ENCODE measurements around the gene ASB5. TPM values are rescaled to one million over a fixed set of nuclear protein-coding genes. Genes with fewer than 3 reads are reported as not detected.

The ASB5 gene
- total and polyA plus RNA-seq, 2 of the 8 experiments (the other 6 are each of a cell fraction or from before 2014, with no cell fraction given): 0.02 TPM; not detected in 1

- no peak for TF ChIP-seq HDAC2 (IDR thresholded peaks at IDR 0.05; ENCODE audit: borderline replicate concordance in 1 of 2, low read depth in 2 of 2, low read length in 2 of 2)
- no peak for TF ChIP-seq GTF2F1 (IDR thresholded peaks at IDR 0.05; ENCODE audit: borderline replicate concordance, low read depth, low read length)
- no peak for TF ChIP-seq POLR2A (IDR thresholded peaks at IDR 0.05; ENCODE audit: control extremely low read depth in 1 of 2, low read depth in 2 of 2, low read length in 2 of 2)
- no peak for TF ChIP-seq BCL11A (IDR thresholded peaks at IDR 0.05; ENCODE audit: low read depth in 2 of 2, low read length in 2 of 2)
- no peak for TF ChIP-seq ATF2 (IDR thresholded peaks at IDR 0.05; ENCODE audit: low read length)
- TF ChIP-seq CTBP2 (IDR thresholded peaks at IDR 0.05; ENCODE audit: borderline replicate concordance, insufficient read depth, insufficient read length, low read length): no peak
Measured at GRCh38 chr4:176261481-176261880, 7.5 kb downstream of the ASB5 start (continued).

Measured in H1 (cell line).